Nucleus accumbens (tissue), 56 donors: ENCODE measurements around the gene CLPTM1.
"Not testable (repeated sequence)": the region's sequence is repeated elsewhere in the genome, so short reads cannot be mapped to it uniquely, and the experiment has no call there.

ENCODE experiments used
- DNase-seq, 56 donors: peaks; one replicate each; lab custom pipeline; 2025; lab: John Stamatoyannopoulos, UW

Gene CLPTM1

DNA sequence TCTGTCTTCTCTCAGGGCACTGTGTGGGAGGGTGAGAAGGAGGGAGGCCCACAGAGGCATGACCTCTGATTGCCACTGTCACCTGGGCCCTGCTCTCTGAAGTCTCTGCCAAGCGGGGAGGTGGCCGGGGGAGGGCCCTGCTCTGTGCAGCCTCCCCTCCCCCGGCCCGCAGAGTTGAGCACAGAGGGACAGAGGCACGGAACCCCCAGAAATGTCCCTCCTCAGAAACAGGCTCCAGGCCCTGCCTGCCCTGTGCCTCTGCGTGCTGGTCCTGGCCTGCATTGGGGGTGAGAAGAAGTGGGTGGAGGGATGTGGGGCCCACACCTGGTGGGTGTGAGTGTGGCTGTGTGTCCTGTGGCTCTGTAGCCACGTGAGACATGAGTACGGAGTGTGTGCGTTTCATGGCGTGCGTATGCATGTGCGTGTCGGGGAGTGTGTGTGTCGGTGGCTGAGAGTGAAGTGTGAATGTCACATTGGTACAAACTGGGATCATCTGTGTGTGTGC lies 13.1 kb upstream of the CLPTM1 start, which contains the start of gene APOC4:
APOC4 (plus strand) TSS at position 171 of the 505 bp plus-strand sequence; CDS start at position 212, 41 bp downstream.
- DNase-seq, result no peak

DNA sequence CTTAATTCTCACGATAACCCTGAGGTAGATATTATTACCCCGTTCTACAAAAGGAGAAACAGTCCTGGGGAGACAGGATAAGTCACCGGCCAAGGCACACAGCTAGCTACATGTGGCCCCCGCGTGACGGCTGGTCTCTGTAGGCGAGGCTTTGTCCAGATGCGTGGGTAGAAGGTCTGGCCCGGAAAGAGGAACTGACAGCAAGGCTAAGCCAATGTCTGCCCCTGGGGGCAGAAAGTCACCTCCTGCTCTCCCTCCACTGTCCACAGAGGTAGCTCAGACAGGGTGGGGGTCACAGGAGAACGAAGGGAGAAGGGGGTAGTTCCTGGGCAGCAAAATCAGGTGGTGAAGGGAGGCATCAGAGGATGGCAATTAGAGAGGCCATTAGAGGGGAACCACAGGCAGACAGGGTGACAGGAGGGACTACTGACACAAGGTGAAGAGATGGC lies 11.4 kb upstream of the CLPTM1 start:
- peak in 33 of 56 donors; percentile 6 to 67 (median 21) for DNase-seq

GRCh38 chr19:44947041-44947581 lies 8.1 kb upstream of the CLPTM1 start:
- DNase-seq, result no peak

GRCh38 chr19:44948237-44948636 lies 6.9 kb upstream of the CLPTM1 start:
- no peak for DNase-seq

- DNase-seq, result no peak
Observed at GRCh38 chr19:44948763-44949374, 6.3 kb upstream of the CLPTM1 start.

GRCh38 chr19:44949550-44949949 lies 5.6 kb upstream of the CLPTM1 start:
- no peak for DNase-seq

GRCh38 chr19:44951179-44952159 lies 3.7 kb upstream of the CLPTM1 start:
- DNase-seq, result peak; percentile 13 to 91 (median 70)

DNA sequence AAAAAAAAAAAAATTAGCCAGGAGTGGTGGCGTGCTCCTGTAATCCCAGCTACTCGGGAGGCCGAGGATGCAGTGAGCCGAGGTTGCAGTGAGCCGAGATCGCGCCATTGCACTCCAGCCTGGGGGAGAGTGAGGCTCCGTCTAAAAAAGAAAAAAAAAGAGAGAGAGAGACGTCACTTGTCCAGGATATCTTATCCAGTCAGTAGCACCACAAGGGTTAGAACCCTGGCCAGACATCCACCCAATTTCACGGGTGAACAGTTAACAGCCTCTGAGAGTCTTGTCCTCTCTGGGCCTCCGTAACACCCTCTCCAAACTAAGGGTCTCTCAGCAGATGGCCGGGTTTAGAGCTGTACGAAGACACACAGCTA lies 917 bp upstream of the CLPTM1 start:
- DNase-seq, result no peak

GRCh38 chr19:44955505-44956439 lies 592 bp downstream of the CLPTM1 start:
- DNase-seq, result peak in 7 of 56 donors; percentile 7 to 38 (median 15)

- DNase-seq, result no peak
Observed at GRCh38 chr19:44957526-44957925, 2.3 kb downstream of the CLPTM1 start.

GRCh38 chr19:44958090-44958489 lies 2.9 kb downstream of the CLPTM1 start:
- no peak for DNase-seq

GRCh38 chr19:44959691-44960090 lies 4.5 kb downstream of the CLPTM1 start:
- DNase-seq, result no peak

DNA sequence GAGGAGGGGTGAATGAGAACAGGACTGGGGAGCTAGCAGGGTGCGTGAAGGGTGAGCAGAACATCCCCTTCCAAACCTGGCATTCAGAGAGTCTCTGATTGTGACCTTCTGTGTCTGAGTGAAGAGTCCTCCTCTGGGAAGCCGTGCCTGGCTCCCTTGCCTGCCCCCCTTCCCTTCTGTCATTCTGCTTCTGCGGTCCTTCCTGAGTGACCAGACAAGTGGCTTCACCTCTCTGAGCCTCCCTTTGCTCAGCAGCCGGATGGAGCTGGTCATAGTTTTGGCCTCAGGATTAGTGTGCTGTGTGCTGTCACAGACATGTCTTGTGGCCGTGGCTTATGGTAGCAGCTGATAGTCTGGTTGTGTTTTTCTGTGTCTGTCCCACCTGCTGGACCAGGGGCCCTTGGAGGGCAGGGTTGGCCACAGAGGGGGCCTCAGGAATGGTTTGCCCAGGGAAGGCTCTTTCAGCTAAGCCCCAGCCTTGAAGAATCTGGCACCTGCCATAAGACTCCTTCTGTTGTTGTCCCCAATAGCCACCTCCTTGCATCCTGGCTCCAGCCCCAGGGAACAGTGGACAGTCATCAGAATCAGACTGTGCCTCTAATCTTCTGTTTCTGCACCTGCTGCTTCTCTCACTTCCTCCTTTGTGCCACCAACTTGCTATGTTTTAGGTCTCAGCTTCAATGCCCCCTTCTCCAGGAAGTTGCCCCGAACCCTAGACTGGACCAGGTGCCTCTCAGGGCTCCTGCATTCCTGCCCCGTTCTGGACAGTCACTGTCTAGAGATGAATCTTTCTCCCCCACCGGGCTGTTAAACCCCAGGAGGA lies 5.9 kb downstream of the CLPTM1 start:
- no peak for DNase-seq

- DNase-seq, result no peak
Observed at GRCh38 chr19:44961821-44962220, 6.6 kb downstream of the CLPTM1 start.

DNA sequence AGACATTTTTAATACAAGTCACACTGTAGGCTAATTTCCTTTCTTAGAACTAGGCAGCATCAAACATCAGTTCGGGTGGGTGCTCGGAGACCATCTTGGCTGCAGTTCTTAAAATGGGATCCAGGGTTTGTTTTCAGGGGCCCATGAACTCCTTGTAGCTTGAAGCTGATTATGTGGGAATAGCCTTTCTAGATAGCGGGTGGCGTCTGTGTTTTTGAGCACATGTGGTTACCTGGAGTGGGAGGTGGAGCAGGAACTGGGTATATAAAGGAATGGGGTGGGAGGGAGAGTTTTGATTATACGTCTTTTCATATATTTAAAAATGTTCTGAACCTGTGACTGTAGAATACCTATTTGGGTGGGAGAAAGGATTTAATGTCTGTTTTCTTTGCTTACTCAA lies 12.9 kb downstream of the CLPTM1 start:
- peak in 9 of 56 donors; percentile 4 to 32 (median 18) for DNase-seq

DNA sequence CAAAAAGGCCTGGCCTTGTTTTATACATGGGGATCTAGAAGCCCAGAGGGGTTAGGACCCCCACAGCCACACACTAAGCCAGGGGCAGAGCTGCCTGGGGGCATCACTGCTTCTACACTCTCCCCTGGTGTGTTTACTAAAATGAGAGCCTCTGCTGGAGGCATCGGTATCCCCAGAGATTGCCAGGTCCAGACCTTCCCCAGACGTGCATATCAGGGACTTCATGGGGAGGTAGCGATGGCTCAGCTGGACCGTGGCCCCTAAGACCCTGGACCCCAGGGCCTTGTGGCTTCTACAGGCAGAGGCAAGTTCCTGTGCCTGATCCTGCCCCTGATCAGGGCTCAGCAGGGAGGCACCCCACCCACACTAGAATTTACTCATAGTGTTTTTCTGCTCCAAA lies 13.5 kb downstream of the CLPTM1 start:
- DNase-seq, result peak in 1 of 56 donors; percentile 13

DNA sequence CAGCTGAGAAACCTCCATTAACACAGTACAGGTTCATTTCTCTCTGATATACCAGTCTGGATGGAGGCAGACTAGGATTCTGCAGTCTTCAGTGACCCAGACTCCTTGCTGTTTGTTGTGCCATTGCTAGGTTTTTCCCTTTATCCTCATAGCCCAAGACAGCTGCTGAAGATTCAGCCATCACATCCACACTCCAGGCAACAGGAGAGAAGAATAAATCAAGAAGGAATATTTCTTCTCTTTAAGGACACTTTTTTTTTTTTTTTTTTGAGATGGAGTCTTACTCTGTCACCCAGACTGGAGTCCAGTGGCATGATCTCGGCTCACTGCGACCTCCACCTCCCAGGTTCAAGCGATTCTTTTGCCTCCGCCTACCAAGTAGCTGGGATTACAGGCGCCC lies 14.3 kb downstream of the CLPTM1 start:
- no peak for DNase-seq

DNA sequence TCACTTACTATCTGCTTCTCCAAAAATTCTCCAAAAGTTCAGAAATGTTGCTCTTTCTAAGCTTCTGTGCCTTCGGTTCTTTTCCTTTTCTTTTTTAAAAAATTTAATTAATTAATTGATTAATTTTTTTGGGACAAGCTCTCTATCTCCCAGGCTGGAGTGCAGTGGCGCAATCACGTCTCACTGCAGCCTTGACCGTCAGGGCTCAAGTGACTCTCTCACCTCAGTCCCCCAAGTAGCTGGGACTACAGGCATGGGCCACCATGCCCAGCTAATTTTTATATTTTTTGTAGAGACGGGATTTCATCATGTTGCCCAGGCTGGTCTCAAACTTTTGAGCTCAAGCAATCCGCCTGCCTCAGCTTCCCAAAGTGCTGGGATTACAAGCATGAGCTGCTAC lies 16.3 kb downstream of the CLPTM1 start:
- not testable (repeated sequence) for DNase-seq

GRCh38 chr19:44972802-44973201 lies 17.6 kb downstream of the CLPTM1 start:
- DNase-seq, result no peak
